MM.1S (cell line): ENCODE measurements around the gene THSD7B.

Experiments
- CTCF ChIP-seq: fragments of 300-600 bp; sonication (generic); IDR thresholded peaks from 2 replicates; pipeline ENCODE4 v1.5.1; 2016; ENCODE audit warnings: antibody characterized with exemption, low read length, mixed read lengths
- EZH2phosphoT487 ChIP-seq: fragments of 300-600 bp; sonication (generic); IDR thresholded peaks from 2 replicates; pipeline ENCODE4 v1.6.1; 2018; ENCODE audit warnings: antibody characterized with exemption, low read length

- TF ChIP-seq CTCF = no peak
- TF ChIP-seq EZH2phosphoT487 = no peak
Measured at GRCh38 chr2:137183206-137183898, 418.0 kb downstream of the THSD7B start.
